ENCODE measurements around the gene RLN3. TPM values are rescaled to one million over a fixed set of nuclear protein-coding genes. Genes with fewer than 3 reads are reported as not detected.
"Not testable (repeated sequence)": the region's sequence is repeated elsewhere in the genome, so short reads cannot be mapped to it uniquely, and the experiment has no call there.

Gene RLN3
- polyA plus RNA-seq, 2 donors: not detected

GRCh38 chr19:14033946-14034345 is 6.0 kb downstream of the RLN3 start:
- Histone ChIP-seq H3K27ac (ENCODE audit: low read depth in 2 of 2, low read length in 1 of 2) (no peak overlapping the region), H3K4me1 (ENCODE audit: control insufficient read depth in 2 of 2, insufficient read depth in 2 of 2, low read length in 1 of 2) (no peaks in the 10 kb centered on the region), H3K9me3 (ENCODE audit: control insufficient read depth in 2 of 2, insufficient read depth in 1 of 2, low read depth in 1 of 2, low read length in 1 of 2) (no peaks in the 10 kb centered on the region), H3K4me3 (ENCODE audit: low read depth in 1 of 2, low read length in 2 of 2) (no peak overlapping the region), H3K36me3 (ENCODE audit: control insufficient read depth in 2 of 2, insufficient read depth in 2 of 2, low read length in 1 of 2) (no peaks in the 10 kb centered on the region), H3K27me3 (ENCODE audit: control insufficient read depth in 1 of 2, insufficient read depth in 2 of 2, low read length in 2 of 2) (no peaks in the 10 kb centered on the region)
- WGBS, 2 donors: 96 to 99% methylated on average over 2 of the region's 2 CpGs

- 92 to 93% methylated on average over 12 of the region's 12 CpGs for WGBS, 2 donors
- not testable (repeated sequence) for H3K4me3 ChIP-seq (ENCODE audit: low read depth in 1 of 2, low read length in 2 of 2); H3K9me3 ChIP-seq (ENCODE audit: control insufficient read depth in 2 of 2, insufficient read depth in 1 of 2, low read depth in 1 of 2, low read length in 1 of 2); H3K4me1 ChIP-seq (ENCODE audit: control insufficient read depth in 2 of 2, insufficient read depth in 2 of 2, low read length in 1 of 2); H3K27me3 ChIP-seq (ENCODE audit: control insufficient read depth in 1 of 2, insufficient read depth in 2 of 2, low read length in 2 of 2); H3K27ac ChIP-seq (ENCODE audit: low read depth in 2 of 2, low read length in 1 of 2); H3K36me3 ChIP-seq (ENCODE audit: control insufficient read depth in 2 of 2, insufficient read depth in 2 of 2, low read length in 1 of 2)
Measured at GRCh38 chr19:14035159-14035558, 7.2 kb downstream of the RLN3 start.

- no peaks in the 10 kb centered on the region for H3K36me3 ChIP-seq (ENCODE audit: control insufficient read depth in 2 of 2, insufficient read depth in 2 of 2, low read length in 1 of 2)
- WGBS, 2 donors: 86 to 89% methylated on average over 7 of the region's 7 CpGs
- no peak overlapping the region for H3K4me3 ChIP-seq (ENCODE audit: low read depth in 1 of 2, low read length in 2 of 2)
- H3K9me3 ChIP-seq (ENCODE audit: control insufficient read depth in 2 of 2, insufficient read depth in 1 of 2, low read depth in 1 of 2, low read length in 1 of 2): no peaks in the 10 kb centered on the region
- H3K27ac ChIP-seq (ENCODE audit: low read depth in 2 of 2, low read length in 1 of 2): no peak overlapping the region
- H3K4me1 ChIP-seq (ENCODE audit: control insufficient read depth in 2 of 2, insufficient read depth in 2 of 2, low read length in 1 of 2): no peaks in the 10 kb centered on the region
- H3K27me3 ChIP-seq (ENCODE audit: control insufficient read depth in 1 of 2, insufficient read depth in 2 of 2, low read length in 2 of 2): no peaks in the 10 kb centered on the region
Measured at GRCh38 chr19:14035706-14036105, 7.8 kb downstream of the RLN3 start.

- Histone ChIP-seq H3K4me3 (ENCODE audit: low read depth in 1 of 2, low read length in 2 of 2) (no peak overlapping the region), H3K9me3 (ENCODE audit: control insufficient read depth in 2 of 2, insufficient read depth in 1 of 2, low read depth in 1 of 2, low read length in 1 of 2) (no peaks in the 10 kb centered on the region), H3K27ac (ENCODE audit: low read depth in 2 of 2, low read length in 1 of 2) (no peak overlapping the region), H3K27me3 (ENCODE audit: control insufficient read depth in 1 of 2, insufficient read depth in 2 of 2, low read length in 2 of 2) (no peaks in the 10 kb centered on the region), H3K4me1 (ENCODE audit: control insufficient read depth in 2 of 2, insufficient read depth in 2 of 2, low read length in 1 of 2) (no peaks in the 10 kb centered on the region), H3K36me3 (ENCODE audit: control insufficient read depth in 2 of 2, insufficient read depth in 2 of 2, low read length in 1 of 2) (no peaks in the 10 kb centered on the region)
- WGBS, 2 donors: 95 to 96% methylated on average over 7 of the region's 7 CpGs
Measured at GRCh38 chr19:14039181-14039580, 11.2 kb downstream of the RLN3 start.

- WGBS, 2 donors: 65 to 66% methylated on average over 19 of the region's 19 CpGs
- H3K4me3 ChIP-seq (ENCODE audit: low read depth in 1 of 2, low read length in 2 of 2); H3K4me1 ChIP-seq (ENCODE audit: control insufficient read depth in 2 of 2, insufficient read depth in 2 of 2, low read length in 1 of 2); H3K36me3 ChIP-seq (ENCODE audit: control insufficient read depth in 2 of 2, insufficient read depth in 2 of 2, low read length in 1 of 2); H3K27ac ChIP-seq (ENCODE audit: low read depth in 2 of 2, low read length in 1 of 2); H3K27me3 ChIP-seq (ENCODE audit: control insufficient read depth in 1 of 2, insufficient read depth in 2 of 2, low read length in 2 of 2); H3K9me3 ChIP-seq (ENCODE audit: control insufficient read depth in 2 of 2, insufficient read depth in 1 of 2, low read depth in 1 of 2, low read length in 1 of 2): not testable (repeated sequence)
Measured at GRCh38 chr19:14042659-14043608, 15.0 kb downstream of the RLN3 start.

- not testable (repeated sequence) for H3K27me3 ChIP-seq (ENCODE audit: control insufficient read depth in 1 of 2, insufficient read depth in 2 of 2, low read length in 2 of 2); H3K9me3 ChIP-seq (ENCODE audit: control insufficient read depth in 2 of 2, insufficient read depth in 1 of 2, low read depth in 1 of 2, low read length in 1 of 2); H3K4me1 ChIP-seq (ENCODE audit: control insufficient read depth in 2 of 2, insufficient read depth in 2 of 2, low read length in 1 of 2); H3K27ac ChIP-seq (ENCODE audit: low read depth in 2 of 2, low read length in 1 of 2); H3K4me3 ChIP-seq (ENCODE audit: low read depth in 1 of 2, low read length in 2 of 2); H3K36me3 ChIP-seq (ENCODE audit: control insufficient read depth in 2 of 2, insufficient read depth in 2 of 2, low read length in 1 of 2)
- 94 to 96% methylated on average over 10 of the region's 10 CpGs for WGBS, 2 donors
Measured at GRCh38 chr19:14047866-14048265, 19.9 kb downstream of the RLN3 start.

GRCh38 chr19:14048443-14049153 is 20.6 kb downstream of the RLN3 start:
- 82 to 83% methylated on average over 8 of the region's 8 CpGs for WGBS, 2 donors
- no peaks in the 10 kb centered on the region for H3K27me3 ChIP-seq (ENCODE audit: control insufficient read depth in 1 of 2, insufficient read depth in 2 of 2, low read length in 2 of 2)
- no peak overlapping the region for H3K27ac ChIP-seq (ENCODE audit: low read depth in 2 of 2, low read length in 1 of 2)
- no peaks in the 10 kb centered on the region for H3K4me1 ChIP-seq (ENCODE audit: control insufficient read depth in 2 of 2, insufficient read depth in 2 of 2, low read length in 1 of 2)
- H3K4me3 ChIP-seq (ENCODE audit: low read depth in 1 of 2, low read length in 2 of 2): no peak overlapping the region
- peaks cover 0 to 2% of the 10 kb centered on the region in 2 donors for H3K36me3 ChIP-seq (ENCODE audit: control insufficient read depth in 2 of 2, insufficient read depth in 2 of 2, low read length in 1 of 2)
- H3K9me3 ChIP-seq (ENCODE audit: control insufficient read depth in 2 of 2, insufficient read depth in 1 of 2, low read depth in 1 of 2, low read length in 1 of 2): peaks cover 0 to 5% of the 10 kb centered on the region in 2 donors

GRCh38 chr19:14050512-14050911 is 22.6 kb downstream of the RLN3 start:
- no peaks in the 10 kb centered on the region for H3K27me3 ChIP-seq (ENCODE audit: control insufficient read depth in 1 of 2, insufficient read depth in 2 of 2, low read length in 2 of 2)
- peaks cover 0 to 5% of the 10 kb centered on the region in 2 donors for H3K9me3 ChIP-seq (ENCODE audit: control insufficient read depth in 2 of 2, insufficient read depth in 1 of 2, low read depth in 1 of 2, low read length in 1 of 2)
- no peaks in the 10 kb centered on the region for H3K4me1 ChIP-seq (ENCODE audit: control insufficient read depth in 2 of 2, insufficient read depth in 2 of 2, low read length in 1 of 2)
- no peak overlapping the region for H3K4me3 ChIP-seq (ENCODE audit: low read depth in 1 of 2, low read length in 2 of 2)
- H3K36me3 ChIP-seq (ENCODE audit: control insufficient read depth in 2 of 2, insufficient read depth in 2 of 2, low read length in 1 of 2): peaks cover 0 to 2% of the 10 kb centered on the region in 2 donors
- 96 to 97% methylated on average over 4 of the region's 4 CpGs for WGBS, 2 donors
- H3K27ac ChIP-seq (ENCODE audit: low read depth in 2 of 2, low read length in 1 of 2): no peak overlapping the region

- H3K4me3 ChIP-seq (ENCODE audit: low read depth in 1 of 2, low read length in 2 of 2); H3K9me3 ChIP-seq (ENCODE audit: control insufficient read depth in 2 of 2, insufficient read depth in 1 of 2, low read depth in 1 of 2, low read length in 1 of 2); H3K27ac ChIP-seq (ENCODE audit: low read depth in 2 of 2, low read length in 1 of 2); H3K27me3 ChIP-seq (ENCODE audit: control insufficient read depth in 1 of 2, insufficient read depth in 2 of 2, low read length in 2 of 2); H3K36me3 ChIP-seq (ENCODE audit: control insufficient read depth in 2 of 2, insufficient read depth in 2 of 2, low read length in 1 of 2); H3K4me1 ChIP-seq (ENCODE audit: control insufficient read depth in 2 of 2, insufficient read depth in 2 of 2, low read length in 1 of 2): not testable (repeated sequence)
- WGBS, 2 donors: 96% methylated on average over 11 of the region's 11 CpGs
Measured at GRCh38 chr19:14050961-14051360, 23.0 kb downstream of the RLN3 start.
